ENCODE data around the gene STOML2.

GRCh38 chr9:35140093-35140492 is 37.2 kb upstream of the STOML2 start:
- TF ChIP-seq CTCF (IDR thresholded peaks at IDR 0.05; ENCODE audit: insufficient read depth, low read depth, low read length) (no peak), EZH2 (IDR thresholded peaks at IDR 0.05; ENCODE audit: insufficient read depth, low read length) (no peak)
